GM12891 (cell line): ENCODE measurements around the gene OTC.

Experiments
- DNase-seq: peaks from one replicate; pipeline ENCODE4 v3.0.0; 2011; ENCODE audit warnings: low spot score; ENCODE audit not compliant: insufficient read length
- FAIRE-seq: peaks from 2 replicates; lab custom pipeline; 2011; peaks lifted over from hg19 to GRCh38; lab: Jason Lieb, UNC
- PAX5 ChIP-seq: IDR thresholded peaks from 2 replicates; pipeline ENCODE4 v1.6.1; 2011; ENCODE audit warnings: low read length, moderate library complexity, mild to moderate bottlenecking; ENCODE audit not compliant: insufficient read depth, severe bottlenecking
- POLR2A ChIP-seq: IDR thresholded peaks from 2 replicates; pipeline ENCODE4 v1.6.1; 2011; ENCODE audit warnings: low read depth, low read length, control low read depth
- POLR2AphosphoS5 ChIP-seq: IDR thresholded peaks from 2 replicates; pipeline ENCODE4 v1.6.1; 2011; ENCODE audit warnings: low read depth, low read length, control low read depth
- POU2F2 ChIP-seq: IDR thresholded peaks from 2 replicates; pipeline ENCODE4 v1.6.1; 2011; ENCODE audit warnings: low read depth, mild to moderate bottlenecking, control low read depth, low read length, moderate library complexity
- SPI1 ChIP-seq: IDR thresholded peaks from 2 replicates; pipeline ENCODE4 v1.6.1; 2011; ENCODE audit warnings: low read depth, low read length, control low read depth
- TAF1 ChIP-seq: IDR thresholded peaks from 2 replicates; pipeline ENCODE4 v1.6.1; 2011; ENCODE audit warnings: low read depth, low read length, control low read depth

The OTC gene

GRCh38 chrX:38379088-38379487, 26.7 kb downstream of the OTC start:
- DNase-seq = no peak
- no peak for TF ChIP-seq POLR2A
- TF ChIP-seq POLR2AphosphoS5 = no peak
- no peak for TF ChIP-seq POU2F2
- no peak for TF ChIP-seq PAX5
- no peak for TF ChIP-seq SPI1
- TF ChIP-seq TAF1 = no peak
- no peak for FAIRE-seq

- FAIRE-seq = no peak
These were observed 30.3 kb downstream of the OTC start for GRCh38 chrX:38382663-38383062.

GRCh38 chrX:38400389-38400910, 48.0 kb downstream of the OTC start:
- TF ChIP-seq POLR2A (no peak), POLR2AphosphoS5 (no peak), SPI1 (no peak), POU2F2 (no peak), PAX5 (no peak), TAF1 (no peak)
- DNase-seq (no peak), FAIRE-seq (no peak)

More at GRCh38 chrX:38382663-38383062, 30.3 kb downstream of the OTC start:
- DNase-seq = no peak
- TF ChIP-seq POLR2AphosphoS5 = no peak
- TF ChIP-seq POLR2A = no peak
- no peak for TF ChIP-seq PAX5
- TF ChIP-seq SPI1 = no peak
- TF ChIP-seq TAF1 = no peak
- no peak for TF ChIP-seq POU2F2

DNA sequence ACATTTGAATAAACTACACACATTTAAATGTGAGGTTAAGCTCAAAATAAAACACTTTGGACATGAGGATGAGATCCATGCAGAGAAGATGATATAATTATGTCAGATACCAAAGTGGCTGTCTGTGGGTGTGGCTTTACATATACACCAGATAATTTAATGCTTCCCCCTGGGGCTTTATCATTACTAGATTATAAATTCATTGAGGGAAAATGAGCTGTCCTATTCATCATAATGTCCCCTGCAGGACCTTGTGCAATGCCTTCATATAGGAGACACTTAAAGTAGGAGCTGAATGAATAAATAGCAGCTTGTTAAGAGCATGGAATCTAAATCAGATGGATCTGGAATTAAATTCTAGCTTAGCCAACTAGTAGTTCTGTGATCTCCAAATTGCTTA, 49.7 kb downstream of the OTC start:
- FAIRE-seq = no peak
- no peak for TF ChIP-seq TAF1
- TF ChIP-seq POLR2AphosphoS5 = no peak
- TF ChIP-seq POLR2A = no peak
- no peak for TF ChIP-seq PAX5
- TF ChIP-seq SPI1 = no peak
- DNase-seq = no peak

DNA sequence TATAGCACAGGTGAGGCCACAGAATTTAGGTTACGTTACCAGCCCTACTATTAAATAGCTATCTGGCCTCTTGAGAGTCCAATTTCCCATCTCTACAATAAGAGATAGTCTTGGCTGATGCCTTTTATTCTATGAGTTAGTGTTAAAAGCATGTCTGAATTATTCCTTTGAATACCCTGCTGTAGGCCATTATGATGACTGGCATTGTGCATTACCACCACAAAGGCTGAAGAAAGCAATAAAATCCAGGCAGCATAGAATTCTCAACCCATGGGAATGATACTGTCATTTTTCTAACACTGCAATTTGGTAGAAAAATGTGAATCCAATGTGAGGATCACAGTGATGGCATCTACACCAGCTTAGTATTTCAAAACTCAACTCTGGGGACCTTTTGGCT, 51.4 kb downstream of the OTC start:
- FAIRE-seq = no peak
- TF ChIP-seq POLR2AphosphoS5 = no peak
- TF ChIP-seq POLR2A = no peak
- TF ChIP-seq PAX5 = no peak
- TF ChIP-seq POU2F2 = no peak
- no peak for TF ChIP-seq SPI1
- TF ChIP-seq TAF1 = no peak
- DNase-seq = no peak

- TF ChIP-seq POU2F2 (no peak), POLR2AphosphoS5 (no peak)
- DNase-seq (no peak), FAIRE-seq (no peak)
These were observed 54.7 kb downstream of the OTC start for GRCh38 chrX:38407126-38407525.

DNA sequence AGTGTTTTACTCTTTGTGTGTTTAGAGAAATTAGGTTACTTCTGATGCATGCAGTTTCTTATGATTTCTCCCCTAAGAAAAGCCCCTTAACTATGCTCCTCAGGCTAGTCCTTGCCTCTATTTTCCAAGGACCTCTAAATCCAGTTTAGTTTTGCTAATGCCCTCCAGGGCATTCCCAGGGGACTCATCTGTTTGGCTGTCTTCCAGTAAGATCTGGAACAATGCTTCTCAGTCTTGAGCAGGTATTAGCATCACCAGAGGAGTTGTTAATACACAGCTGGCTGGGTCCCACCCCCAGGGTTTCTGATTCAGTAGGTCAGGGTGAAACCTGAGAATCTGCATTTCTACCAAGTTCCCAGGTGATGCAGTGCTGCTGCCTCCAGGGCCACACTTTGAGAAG, 56.9 kb downstream of the OTC start:
- DNase-seq (no peak), FAIRE-seq (no peak)
- TF ChIP-seq PAX5 = no peak
- no peak for TF ChIP-seq POLR2AphosphoS5
- no peak for TF ChIP-seq SPI1
- no peak for TF ChIP-seq TAF1

DNA sequence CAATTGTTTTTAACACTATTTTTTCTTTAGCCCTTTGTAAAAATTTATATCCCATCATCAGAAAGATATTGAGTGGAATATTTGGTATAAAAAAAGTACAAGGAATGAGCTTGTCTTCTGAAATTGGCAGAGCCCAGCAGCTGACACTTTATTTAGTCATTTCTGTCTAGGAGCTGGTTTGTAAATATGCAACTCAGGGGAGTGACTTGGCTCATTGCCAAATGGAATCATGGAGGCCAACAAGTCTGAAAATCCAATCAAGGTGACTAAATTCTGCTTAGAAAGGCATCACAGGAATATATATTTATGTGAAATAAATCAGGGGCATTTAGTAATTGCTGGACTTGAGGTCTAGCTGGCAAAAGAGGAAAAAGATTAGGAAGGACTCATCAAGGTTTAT, 74.4 kb downstream of the OTC start:
- no peak for FAIRE-seq
- no peak for DNase-seq
- TF ChIP-seq POLR2AphosphoS5 (no peak), POU2F2 (no peak), TAF1 (no peak), PAX5 (no peak), POLR2A (no peak), SPI1 (no peak)

- no peak for DNase-seq
- TF ChIP-seq PAX5 = no peak
- no peak for TF ChIP-seq POU2F2
- TF ChIP-seq SPI1 = no peak
- no peak for TF ChIP-seq POLR2A
- TF ChIP-seq TAF1 = no peak
- no peak for TF ChIP-seq POLR2AphosphoS5
- no peak for FAIRE-seq
These were observed 79.1 kb downstream of the OTC start for GRCh38 chrX:38431525-38431924.

GRCh38 chrX:38435130-38435529, 82.7 kb downstream of the OTC start:
- no peak for TF ChIP-seq POU2F2
- TF ChIP-seq SPI1 = no peak
- TF ChIP-seq POLR2AphosphoS5 = no peak
- no peak for TF ChIP-seq PAX5
- TF ChIP-seq POLR2A = no peak
- no peak for TF ChIP-seq TAF1
- FAIRE-seq (no peak), DNase-seq (no peak)
